HL-60 (cell line): ENCODE data around the gene RPP30.

Experiments used
- DNase-seq, 2 experiments: peaks; one replicate each; pipeline ENCODE4 v3.0.0-alpha.2; 2010 to 2020; ENCODE audit warnings: low read depth in 1 of 2, low spot score in 1 of 2
- H3K27ac ChIP-seq: fragments of 250-450 bp; sonication (Bioruptor Pico); replicated peaks from 2 replicates; pipeline ENCODE4 v1.5.1; 2020; ENCODE audit warnings: mild to moderate bottlenecking, moderate library complexity
- H3K27me3 ChIP-seq: fragments of 250-450 bp; sonication (Bioruptor Pico); 2 replicates; pipeline ENCODE4 v1.5.1; 2021; ENCODE audit warnings: mild to moderate bottlenecking, moderate library complexity; ENCODE audit not compliant: insufficient read depth, poor library complexity, severe bottlenecking
- H3K4me3 ChIP-seq: replicated peaks from 2 replicates; pipeline ENCODE4 v1.5.1; 2011; ENCODE audit warnings: mild to moderate bottlenecking, control low read depth, low read length; ENCODE audit not compliant: insufficient read depth
- CTCF ChIP-seq: IDR thresholded peaks from one replicate; pipeline ENCODE4 v1.5.1; 2011; ENCODE audit warnings: low read length, control low read depth, inconsistent platforms; ENCODE audit not compliant: insufficient read depth
- GABPA ChIP-seq: IDR thresholded peaks from 2 replicates; pipeline ENCODE4 v1.6.1; 2012; ENCODE audit warnings: low read depth
- POLR2AphosphoS5 ChIP-seq: IDR thresholded peaks from 2 replicates; pipeline ENCODE4 v1.6.1; 2012; ENCODE audit warnings: low read depth
- REST ChIP-seq: IDR thresholded peaks from 2 replicates; pipeline ENCODE4 v1.6.1; 2012; ENCODE audit warnings: low read depth; ENCODE audit not compliant: insufficient replicate concordance
- SPI1 ChIP-seq: IDR thresholded peaks from 2 replicates; pipeline ENCODE4 v1.6.1; 2012; ENCODE audit warnings: low read depth, mild to moderate bottlenecking, borderline replicate concordance

The RPP30 gene

GRCh38 chr10:90921906-90922305, 50.1 kb downstream of the RPP30 start:
- peaks cover 5% of the 10 kb centered on the region for H3K27me3 ChIP-seq
- no peak overlapping the region for H3K27ac ChIP-seq
- H3K4me3 ChIP-seq = no peak overlapping the region
- DNase-seq = no peak
- TF ChIP-seq POLR2AphosphoS5 (no peak), CTCF (no peak), REST (no peak), GABPA (no peak), SPI1 (no peak)

GRCh38 chr10:90923111-90923731, 51.4 kb downstream of the RPP30 start:
- H3K27ac ChIP-seq = no peak overlapping the region
- no peak for DNase-seq
- peaks cover 3% of the 10 kb centered on the region for H3K27me3 ChIP-seq
- H3K4me3 ChIP-seq = no peak overlapping the region
- no peak for TF ChIP-seq REST
- TF ChIP-seq SPI1 = no peak
- TF ChIP-seq CTCF = no peak
- TF ChIP-seq POLR2AphosphoS5 = no peak
- no peak for TF ChIP-seq GABPA

- DNase-seq = no peak
- Histone ChIP-seq H3K4me3 (no peak overlapping the region), H3K27ac (no peak overlapping the region), H3K27me3 (peaks cover 3% of the 10 kb centered on the region)
- TF ChIP-seq POLR2AphosphoS5 = no peak
- no peak for TF ChIP-seq CTCF
- no peak for TF ChIP-seq SPI1
- no peak for TF ChIP-seq GABPA
- TF ChIP-seq REST = no peak
Observed at GRCh38 chr10:90924552-90924951, 52.8 kb downstream of the RPP30 start.
